Measurements from ENCODE around the gene LIMS2.

LIMS2 gene

GRCh38 chr2:127700527-127701192, 25.3 kb upstream of the LIMS2 start:
- no peak for TF ChIP-seq CTCF (conservative IDR thresholded peaks at IDR 0.05)
- H3K27ac ChIP-seq = peak overlapping the region; percentile 98

- no peak for TF ChIP-seq CTCF (conservative IDR thresholded peaks at IDR 0.05)
- no peak overlapping the region for H3K27ac ChIP-seq
Observed at GRCh38 chr2:127698553-127699355, 23.4 kb upstream of the LIMS2 start.

GRCh38 chr2:127697482-127698180, 22.3 kb upstream of the LIMS2 start:
- no peak for TF ChIP-seq CTCF (conservative IDR thresholded peaks at IDR 0.05)
- H3K27ac ChIP-seq = no peak overlapping the region

- no peak overlapping the region for H3K27ac ChIP-seq
- no peak for TF ChIP-seq CTCF (conservative IDR thresholded peaks at IDR 0.05)
Observed at GRCh38 chr2:127695491-127696472, 20.5 kb upstream of the LIMS2 start.

GRCh38 chr2:127694986-127695385, 19.7 kb upstream of the LIMS2 start:
- TF ChIP-seq CTCF (conservative IDR thresholded peaks at IDR 0.05) = no peak
- no peak overlapping the region for H3K27ac ChIP-seq

- H3K27ac ChIP-seq = no peak overlapping the region
- TF ChIP-seq CTCF (conservative IDR thresholded peaks at IDR 0.05) = no peak
Observed at GRCh38 chr2:127690696-127691095, 15.4 kb upstream of the LIMS2 start.
